WERI-Rb-1 (cell line): Measurements from ENCODE around the gene INPP4B.

ENCODE experiments used
- DNase-seq: peaks from one replicate; pipeline ENCODE4 v3.0.0-alpha.2; 2020
- H3K27ac ChIP-seq: fragments of 250-450 bp; sonication (Bioruptor Pico); 2 replicates; pipeline ENCODE4 v1.5.1; 2020; ENCODE audit warnings: mild to moderate bottlenecking, moderate library complexity
- H3K27me3 ChIP-seq: fragments of 250-450 bp; sonication (Bioruptor Pico); 2 replicates; pipeline ENCODE4 v1.5.1; 2021; ENCODE audit warnings: mild to moderate bottlenecking, low read depth, moderate library complexity; ENCODE audit not compliant: insufficient read depth, severe bottlenecking
- H3K36me3 ChIP-seq: fragments of 250-450 bp; sonication (Bioruptor Pico); 2 replicates; pipeline ENCODE4 v1.5.1; 2020; ENCODE audit warnings: mild to moderate bottlenecking, moderate library complexity
- H3K4me3 ChIP-seq: 2 replicates; pipeline ENCODE4 v1.5.1; 2011; ENCODE audit warnings: low read depth, mild to moderate bottlenecking, control low read depth, low read length
- H3K9me3 ChIP-seq: fragments of 250-450 bp; sonication (Bioruptor Pico); 2 replicates; pipeline ENCODE4 v1.5.1; 2021; ENCODE audit warnings: mild to moderate bottlenecking, moderate library complexity; ENCODE audit not compliant: severe bottlenecking
- CTCF ChIP-seq: IDR thresholded peaks from 2 replicates; pipeline ENCODE4 v1.5.1; 2011; ENCODE audit warnings: low read depth, mild to moderate bottlenecking, control low read depth, inconsistent platforms, low read length

INPP4B gene

GRCh38 chr4:142155347-142155746 lies 690.8 kb downstream of the INPP4B start:
- Histone ChIP-seq H3K9me3 (no peaks in the 10 kb centered on the region), H3K36me3 (no peaks in the 10 kb centered on the region), H3K4me3 (no peak overlapping the region), H3K27ac (no peak overlapping the region), H3K27me3 (no peaks in the 10 kb centered on the region)
- TF ChIP-seq CTCF = no peak
- DNase-seq = no peak

GRCh38 chr4:142150483-142150882 lies 695.6 kb downstream of the INPP4B start:
- no peaks in the 10 kb centered on the region for H3K9me3 ChIP-seq
- no peak overlapping the region for H3K27ac ChIP-seq
- no peak overlapping the region for H3K4me3 ChIP-seq
- H3K27me3 ChIP-seq = no peaks in the 10 kb centered on the region
- TF ChIP-seq CTCF = no peak
- no peak for DNase-seq
- H3K36me3 ChIP-seq = no peaks in the 10 kb centered on the region

GRCh38 chr4:142144813-142145212 lies 701.3 kb downstream of the INPP4B start:
- Histone ChIP-seq H3K9me3 (no peaks in the 10 kb centered on the region), H3K4me3 (no peak overlapping the region), H3K27ac (no peak overlapping the region), H3K36me3 (no peaks in the 10 kb centered on the region), H3K27me3 (no peaks in the 10 kb centered on the region)
- TF ChIP-seq CTCF = no peak
- no peak for DNase-seq

- H3K36me3 ChIP-seq = no peaks in the 10 kb centered on the region
- TF ChIP-seq CTCF = no peak
- H3K4me3 ChIP-seq = no peak overlapping the region
- H3K27ac ChIP-seq = no peak overlapping the region
- no peak for DNase-seq
- H3K9me3 ChIP-seq = no peaks in the 10 kb centered on the region
- no peaks in the 10 kb centered on the region for H3K27me3 ChIP-seq
Observed at GRCh38 chr4:142142366-142143054, 703.6 kb downstream of the INPP4B start.

- Histone ChIP-seq H3K36me3 (no peaks in the 10 kb centered on the region), H3K4me3 (no peak overlapping the region), H3K9me3 (no peaks in the 10 kb centered on the region), H3K27ac (no peak overlapping the region), H3K27me3 (no peaks in the 10 kb centered on the region)
- TF ChIP-seq CTCF = no peak
- no peak for DNase-seq
Observed at GRCh38 chr4:142141224-142141623, 704.9 kb downstream of the INPP4B start.

- Histone ChIP-seq H3K27ac (no peak overlapping the region), H3K9me3 (no peaks in the 10 kb centered on the region), H3K4me3 (no peak overlapping the region), H3K36me3 (no peaks in the 10 kb centered on the region), H3K27me3 (no peaks in the 10 kb centered on the region)
- TF ChIP-seq CTCF = no peak
- no peak for DNase-seq
Observed at GRCh38 chr4:142130666-142131065, 715.4 kb downstream of the INPP4B start.
